HG03520 (cell line): ENCODE data around the gene KCNG4.

ENCODE experiments used
- ATAC-seq: cut with Tn5 transposase; IDR thresholded peaks from one replicate; pipeline ENCODE4 v1.9.1; 2021; ENCODE audit warnings: mild to moderate bottlenecking, moderate library complexity; ENCODE audit not compliant: unreplicated experiment

KCNG4 gene

GRCh38 chr16:84239909-84240308 lies at the start of gene KCNG4:
TSS of gene KCNG4 (minus strand) at chr16:84240012. CDS start at chr16:84237485, 2,527 bp downstream.
- no peak for ATAC-seq

GRCh38 chr16:84288902-84289301 lies 49.1 kb upstream of the KCNG4 start:
- ATAC-seq = no peak

GRCh38 chr16:84286578-84287240 lies 46.9 kb upstream of the KCNG4 start:
- no peak for ATAC-seq

GRCh38 chr16:84284154-84284722 lies 44.4 kb upstream of the KCNG4 start:
- no peak for ATAC-seq

- no peak for ATAC-seq
Measured at GRCh38 chr16:84283314-84284153, 43.7 kb upstream of the KCNG4 start.

- no peak for ATAC-seq
Measured at GRCh38 chr16:84282533-84282932, 42.7 kb upstream of the KCNG4 start.

GRCh38 chr16:84281074-84281473 lies 41.3 kb upstream of the KCNG4 start:
- ATAC-seq = no peak

- ATAC-seq = no peak
Measured at GRCh38 chr16:84279881-84280280, 40.1 kb upstream of the KCNG4 start.

- ATAC-seq = no peak
Measured at GRCh38 chr16:84278968-84279367, 39.2 kb upstream of the KCNG4 start.

- no peak for ATAC-seq
Measured at GRCh38 chr16:84278333-84278732, 38.5 kb upstream of the KCNG4 start.

- ATAC-seq = no peak
Measured at GRCh38 chr16:84277244-84277823, 37.5 kb upstream of the KCNG4 start.

GRCh38 chr16:84275585-84276151 lies 35.9 kb upstream of the KCNG4 start:
- no peak for ATAC-seq

GRCh38 chr16:84274515-84274914 lies 34.7 kb upstream of the KCNG4 start:
- no peak for ATAC-seq

- no peak for ATAC-seq
Measured at GRCh38 chr16:84272740-84273320, 33.0 kb upstream of the KCNG4 start.

- ATAC-seq = no peak
Measured at GRCh38 chr16:84271866-84272265, 32.1 kb upstream of the KCNG4 start.

- no peak for ATAC-seq
Measured at GRCh38 chr16:84271037-84271436, 31.2 kb upstream of the KCNG4 start.

- no peak for ATAC-seq
Measured at GRCh38 chr16:84270531-84270930, 30.7 kb upstream of the KCNG4 start.

GRCh38 chr16:84270071-84270470 lies 30.3 kb upstream of the KCNG4 start:
- no peak for ATAC-seq

GRCh38 chr16:84268291-84269040 lies 28.7 kb upstream of the KCNG4 start:
- ATAC-seq = no peak

GRCh38 chr16:84267380-84267779 lies 27.6 kb upstream of the KCNG4 start:
- ATAC-seq = no peak
